SK-N-SH treated with all-trans-retinoic acid at 6 μM for 48 hours (cell line): ENCODE results near the gene ZNF329.
"Not testable (repeated sequence)": the region's sequence is repeated elsewhere in the genome, so short reads cannot be mapped to it uniquely, and the experiment has no call there.

Experiments
- ATAC-seq: fragments of 200-7000 bp; cut with Tn5 transposase; 3 replicates; pipeline ENCODE4 v1.9.1; 2020; ENCODE audit warnings: mild to moderate bottlenecking, moderate library complexity
- ARNTL ChIP-seq: fragments of 450-650 bp; formaldehyde crosslinking; IDR thresholded peaks from 2 replicates; pipeline ENCODE4 v1.5.0; 2020; ENCODE audit warnings: low read depth, mild to moderate bottlenecking, moderate library complexity, borderline replicate concordance
- BACH2 ChIP-seq: fragments of 250-450 bp; sonication (Bioruptor Pico); IDR thresholded peaks from 2 replicates; pipeline ENCODE4 v1.9.0; 2021; ENCODE audit warnings: mild to moderate bottlenecking, borderline replicate concordance
- CREB5 ChIP-seq: fragments of 250-450 bp; sonication (Bioruptor Pico); IDR thresholded peaks from 2 replicates; pipeline ENCODE4 v1.5.1; 2020; ENCODE audit warnings: low read depth, mild to moderate bottlenecking, moderate library complexity
- CSRNP3 ChIP-seq: fragments of 250-450 bp; sonication (Bioruptor Pico); IDR thresholded peaks from 2 replicates; pipeline ENCODE4 v1.5.1; 2021; ENCODE audit warnings: mild to moderate bottlenecking, moderate library complexity
- ESRRG ChIP-seq: fragments of 250-450 bp; sonication (Bioruptor Pico); IDR thresholded peaks from 2 replicates; pipeline ENCODE4 v1.6.1; 2021; ENCODE audit warnings: mild to moderate bottlenecking
- GLIS3 ChIP-seq: fragments of 250-450 bp; sonication (Bioruptor Pico); IDR thresholded peaks from 2 replicates; pipeline ENCODE4 v1.5.0; 2020; ENCODE audit warnings: mild to moderate bottlenecking, moderate library complexity
- ISL1 ChIP-seq: fragments of 250-450 bp; sonication (Bioruptor Pico); IDR thresholded peaks from 2 replicates; pipeline ENCODE4 v2.1.2; 2022; ENCODE audit warnings: mild to moderate bottlenecking, moderate library complexity
- OSR1 ChIP-seq: fragments of 250-450 bp; sonication (Bioruptor Pico); IDR thresholded peaks from 2 replicates; pipeline ENCODE4 v1.8.0; 2022; ENCODE audit warnings: moderate library complexity, mild to moderate bottlenecking, inconsistent platforms
- PATZ1 ChIP-seq: fragments of 250-450 bp; sonication (Bioruptor Pico); IDR thresholded peaks from 2 replicates; pipeline ENCODE4 v1.8.0; 2020; ENCODE audit warnings: mild to moderate bottlenecking, moderate library complexity, borderline replicate concordance
- POU6F1 ChIP-seq: fragments of 250-450 bp; sonication (Bioruptor Pico); IDR thresholded peaks from 2 replicates; pipeline ENCODE4 v1.8.0; 2021; ENCODE audit warnings: low read depth, mild to moderate bottlenecking, moderate library complexity, borderline replicate concordance
- PPARA ChIP-seq: fragments of 250-450 bp; sonication (Bioruptor Pico); IDR thresholded peaks from 2 replicates; pipeline ENCODE4 v1.5.0; 2020; ENCODE audit warnings: mild to moderate bottlenecking, borderline replicate concordance
- RARB ChIP-seq: fragments of 250-450 bp; sonication (Bioruptor Pico); IDR thresholded peaks from 2 replicates; pipeline ENCODE4 v1.8.0; 2021; ENCODE audit warnings: mild to moderate bottlenecking, moderate library complexity
- SNAI2 ChIP-seq: fragments of 250-450 bp; sonication (Bioruptor Pico); IDR thresholded peaks from 2 replicates; pipeline ENCODE4 v1.5.0; 2020; ENCODE audit warnings: mild to moderate bottlenecking, moderate library complexity
- TCF4 ChIP-seq: fragments of 250-450 bp; sonication (Bioruptor Pico); IDR thresholded peaks from 2 replicates; pipeline ENCODE4 v1.8.0; 2021; ENCODE audit warnings: mild to moderate bottlenecking, moderate library complexity, borderline replicate concordance
- TSHZ2 ChIP-seq: fragments of 250-450 bp; sonication (Bioruptor Pico); IDR thresholded peaks from 2 replicates; pipeline ENCODE4 v1.5.0; 2020; ENCODE audit warnings: mild to moderate bottlenecking, moderate library complexity
- ZC3H10 ChIP-seq: fragments of 250-450 bp; sonication (Bioruptor Pico); IDR thresholded peaks from 2 replicates; pipeline ENCODE4 v1.5.1; 2021; ENCODE audit warnings: mild to moderate bottlenecking, moderate library complexity
- ZFP3 ChIP-seq: fragments of 250-450 bp; sonication (Bioruptor Pico); IDR thresholded peaks from 2 replicates; pipeline ENCODE4 v1.5.0; 2020; ENCODE audit warnings: mild to moderate bottlenecking, moderate library complexity
- ZFP30 ChIP-seq: fragments of 450-650 bp; formaldehyde crosslinking; IDR thresholded peaks from 2 replicates; pipeline ENCODE4 v1.5.0; 2022; ENCODE audit warnings: mild to moderate bottlenecking, moderate library complexity
- ZNF565 ChIP-seq: fragments of 450-650 bp; formaldehyde crosslinking; conservative IDR thresholded peaks from 2 replicates; pipeline ENCODE4 v1.5.0; 2020; ENCODE audit warnings: low read depth, mild to moderate bottlenecking, moderate library complexity
- ZNF70 ChIP-seq: fragments of 450-650 bp; formaldehyde crosslinking; IDR thresholded peaks from 2 replicates; pipeline ENCODE4 v1.5.0; 2020; ENCODE audit warnings: mild to moderate bottlenecking, moderate library complexity
- ZNF8 ChIP-seq: fragments of 450-650 bp; formaldehyde crosslinking; IDR thresholded peaks from 2 replicates; pipeline ENCODE4 v1.5.0; 2020; ENCODE audit warnings: mild to moderate bottlenecking, moderate library complexity

ZNF329 gene

GRCh38 chr19:58166268-58166667 is 15.7 kb upstream of the ZNF329 start:
- TF ChIP-seq ZC3H10 (no peak), PPARA (CRISPR knock-in tag) (no peak), BACH2 (CRISPR knock-in tag) (no peak), RARB (CRISPR knock-in tag) (no peak)
- ATAC-seq = no peak

GRCh38 chr19:58157045-58157728 is 6.6 kb upstream of the ZNF329 start:
- ATAC-seq = no peak
- TF ChIP-seq RARB (CRISPR knock-in tag) (no peak), ZNF70 (CRISPR knock-in tag) (no peak), CREB5 (no peak), ZNF565 (CRISPR knock-in tag) (no peak), ZNF8 (CRISPR knock-in tag) (no peak), POU6F1 (no peak)

GRCh38 chr19:58154679-58155648 is 4.4 kb upstream of the ZNF329 start:
- TF ChIP-seq OSR1 (CRISPR knock-in tag) (no peak), CSRNP3 (CRISPR knock-in tag) (no peak)
- ATAC-seq = peak; percentile 92

- TF ChIP-seq ZNF565 (CRISPR knock-in tag) (no peak), PPARA (CRISPR knock-in tag) (no peak), GLIS3 (no peak), ZFP3 (CRISPR knock-in tag) (no peak), ARNTL (no peak), ZFP30 (CRISPR knock-in tag) (0 out of 2 replicates have a peak, but pooled peaks have one; percentile 16), PATZ1 (CRISPR knock-in tag) (no peak)
- ATAC-seq = peak; percentile 11
These were observed 3.7 kb upstream of the ZNF329 start for GRCh38 chr19:58154287-58154678.

GRCh38 chr19:58153386-58153785 is 2.8 kb upstream of the ZNF329 start:
- TF ChIP-seq BACH2 (CRISPR knock-in tag) = no peak
- no peak for TF ChIP-seq PPARA (CRISPR knock-in tag)
- no peak for TF ChIP-seq RARB (CRISPR knock-in tag)
- TF ChIP-seq TCF4 (CRISPR knock-in tag) = no peak
- no peak for TF ChIP-seq TSHZ2 (CRISPR knock-in tag)
- no peak for TF ChIP-seq SNAI2
- TF ChIP-seq GLIS3 = no peak
- no peak for TF ChIP-seq ZNF70 (CRISPR knock-in tag)
- no peak for TF ChIP-seq ZNF565 (CRISPR knock-in tag)
- no peak for TF ChIP-seq ISL1 (CRISPR knock-in tag)
- no peak for TF ChIP-seq CSRNP3 (CRISPR knock-in tag)
- no peak for TF ChIP-seq ESRRG (CRISPR knock-in tag)
- ATAC-seq = no peak

- ATAC-seq = not testable (repeated sequence)
These were observed 3.1 kb downstream of the ZNF329 start for GRCh38 chr19:58147475-58147874.
